ENCODE results near the gene DMD. TPM values are rescaled to one million over a fixed set of nuclear protein-coding genes. Genes with fewer than 3 reads are reported as not detected.

DMD gene
- total RNA-seq, 1 experiment from 2014 or later, result 47.2 TPM

GRCh38 chrX:31711166-31711565 lies 1500.2 kb downstream of the DMD start:
- H3K27me3 Mint-ChIP-seq (ENCODE audit: insufficient read depth, unreplicated experiment), result no peaks in the 10 kb centered on the region
- CTCF ChIA-PET, result no interaction called here
- intact Hi-C loops (cut with micrococcal nuclease; ENCODE audit: unreplicated experiment), result no loop called here

DNA sequence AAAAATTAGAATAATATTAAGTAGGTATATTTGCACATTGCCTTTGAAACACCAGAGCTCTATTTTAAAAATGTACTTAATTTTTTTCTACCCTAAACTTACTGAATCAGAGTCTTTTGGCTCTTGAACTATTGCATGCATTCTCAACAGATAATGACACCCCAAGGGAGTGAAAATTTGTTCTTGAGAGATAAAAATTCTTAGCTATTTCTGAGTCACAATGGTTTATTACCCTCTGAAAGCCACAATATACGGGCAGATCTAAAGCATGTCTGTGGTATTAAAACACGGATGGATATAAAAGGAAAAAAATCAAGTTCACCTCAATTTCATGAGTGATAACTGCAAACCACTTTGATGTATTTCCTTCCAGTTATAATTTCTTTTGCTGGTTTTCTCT lies 1503.2 kb downstream of the DMD start:
- CTCF ChIA-PET, result no interaction called here
- Histone ChIP-seq H3K36me3 (ENCODE audit: control insufficient read depth, insufficient read depth, low read length) (no peaks in the 10 kb centered on the region), H3K27me3 (replicated peaks; ENCODE audit: control insufficient read depth, insufficient read depth, low read length) (no peaks in the 10 kb centered on the region), H3K4me3 (ENCODE audit: low read depth, low read length) (no peak overlapping the region), H3K4me1 (no peaks in the 10 kb centered on the region), H3K9me3 (no peaks in the 10 kb centered on the region)
- Mint-ChIP-seq H3K36me3 (ENCODE audit: insufficient read depth, unreplicated experiment) (no peaks in the 10 kb centered on the region), H3K27ac (ENCODE audit: unreplicated experiment) (no peak overlapping the region), H3K27me3 (ENCODE audit: insufficient read depth, unreplicated experiment) (no peaks in the 10 kb centered on the region), H3K4me3 (ENCODE audit: unreplicated experiment) (no peak overlapping the region), H3K9me3 (ENCODE audit: unreplicated experiment) (no peaks in the 10 kb centered on the region), H3K4me1 (ENCODE audit: low read depth, unreplicated experiment) (peaks cover 6% of the 10 kb centered on the region)
- intact Hi-C loops (cut with micrococcal nuclease; ENCODE audit: unreplicated experiment), result no loop called here
- DNase-seq, result no peak
- BruUV-seq (replicated peaks), result no TSS peak
- POLR2A ChIA-PET, result no interaction called here
- TF ChIP-seq, protein P1, sequence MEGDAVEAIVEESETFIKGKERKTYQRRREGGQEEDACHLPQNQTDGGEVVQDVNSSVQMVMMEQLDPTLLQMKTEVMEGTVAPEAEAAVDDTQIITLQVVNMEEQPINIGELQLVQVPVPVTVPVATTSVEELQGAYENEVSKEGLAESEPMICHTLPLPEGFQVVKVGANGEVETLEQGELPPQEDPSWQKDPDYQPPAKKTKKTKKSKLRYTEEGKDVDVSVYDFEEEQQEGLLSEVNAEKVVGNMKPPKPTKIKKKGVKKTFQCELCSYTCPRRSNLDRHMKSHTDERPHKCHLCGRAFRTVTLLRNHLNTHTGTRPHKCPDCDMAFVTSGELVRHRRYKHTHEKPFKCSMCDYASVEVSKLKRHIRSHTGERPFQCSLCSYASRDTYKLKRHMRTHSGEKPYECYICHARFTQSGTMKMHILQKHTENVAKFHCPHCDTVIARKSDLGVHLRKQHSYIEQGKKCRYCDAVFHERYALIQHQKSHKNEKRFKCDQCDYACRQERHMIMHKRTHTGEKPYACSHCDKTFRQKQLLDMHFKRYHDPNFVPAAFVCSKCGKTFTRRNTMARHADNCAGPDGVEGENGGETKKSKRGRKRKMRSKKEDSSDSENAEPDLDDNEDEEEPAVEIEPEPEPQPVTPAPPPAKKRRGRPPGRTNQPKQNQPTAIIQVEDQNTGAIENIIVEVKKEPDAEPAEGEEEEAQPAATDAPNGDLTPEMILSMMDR (IDR thresholded peaks at IDR 0.05; ENCODE audit: insufficient read depth in 1 of 2, low read depth in 1 of 2, low read length in 1 of 2, severe bottlenecking in 1 of 2, unreplicated experiment in 1 of 2), result no peak

More at GRCh38 chrX:31711166-31711565, 1500.2 kb downstream of the DMD start:
- TF ChIP-seq, protein P1 (IDR thresholded peaks at IDR 0.05; ENCODE audit: insufficient read depth in 1 of 2, low read depth in 1 of 2, low read length in 1 of 2, severe bottlenecking in 1 of 2, unreplicated experiment in 1 of 2), result no peak
- no TSS peak for BruUV-seq (replicated peaks)
- no peak overlapping the region for H3K4me3 Mint-ChIP-seq (ENCODE audit: unreplicated experiment)
- Histone ChIP-seq H3K9me3 (no peaks in the 10 kb centered on the region), H3K4me1 (no peaks in the 10 kb centered on the region), H3K36me3 (ENCODE audit: control insufficient read depth, insufficient read depth, low read length) (no peaks in the 10 kb centered on the region), H3K4me3 (ENCODE audit: low read depth, low read length) (no peak overlapping the region), H3K27me3 (replicated peaks; ENCODE audit: control insufficient read depth, insufficient read depth, low read length) (no peaks in the 10 kb centered on the region)
- DNase-seq, result no peak
- no peaks in the 10 kb centered on the region for H3K9me3 Mint-ChIP-seq (ENCODE audit: unreplicated experiment)
- POLR2A ChIA-PET, result no interaction called here
- no peaks in the 10 kb centered on the region for H3K36me3 Mint-ChIP-seq (ENCODE audit: insufficient read depth, unreplicated experiment)
- no peak overlapping the region for H3K27ac Mint-ChIP-seq (ENCODE audit: unreplicated experiment)
- H3K4me1 Mint-ChIP-seq (ENCODE audit: low read depth, unreplicated experiment), result no peaks in the 10 kb centered on the region

- no peak overlapping the region for H3K4me3 Mint-ChIP-seq (ENCODE audit: unreplicated experiment)
- no peaks in the 10 kb centered on the region for H3K27me3 ChIP-seq (replicated peaks; ENCODE audit: control insufficient read depth, insufficient read depth, low read length)
- DNase-seq, result no peak
- no peak overlapping the region for H3K4me3 ChIP-seq (ENCODE audit: low read depth, low read length)
- ChIA-PET CTCF (no interaction called here), POLR2A (interaction anchor here (0.6 kb wide), 1 partner anchor 524 kb away, joined by 3 read pairs; no protein-coding TSS in a partner anchor)
- peaks cover 13% of the 10 kb centered on the region for H3K4me1 Mint-ChIP-seq (ENCODE audit: low read depth, unreplicated experiment)
- H3K36me3 Mint-ChIP-seq (ENCODE audit: insufficient read depth, unreplicated experiment), result no peaks in the 10 kb centered on the region
- no TSS peak for BruUV-seq (replicated peaks)
- no peaks in the 10 kb centered on the region for H3K9me3 ChIP-seq
- intact Hi-C loops (cut with micrococcal nuclease; ENCODE audit: unreplicated experiment), result no loop called here
- H3K36me3 ChIP-seq (ENCODE audit: control insufficient read depth, insufficient read depth, low read length), result no peaks in the 10 kb centered on the region
- no peak overlapping the region for H3K27ac Mint-ChIP-seq (ENCODE audit: unreplicated experiment)
- TF ChIP-seq, protein P1 (IDR thresholded peaks at IDR 0.05; ENCODE audit: insufficient read depth in 1 of 2, low read depth in 1 of 2, low read length in 1 of 2, severe bottlenecking in 1 of 2, unreplicated experiment in 1 of 2), result no peak
- no peaks in the 10 kb centered on the region for H3K27me3 Mint-ChIP-seq (ENCODE audit: insufficient read depth, unreplicated experiment)
- no peaks in the 10 kb centered on the region for H3K4me1 ChIP-seq
- no peaks in the 10 kb centered on the region for H3K9me3 Mint-ChIP-seq (ENCODE audit: unreplicated experiment)
These were observed 1504.9 kb downstream of the DMD start for GRCh38 chrX:31706466-31706865.

Data from Caco-2 (cell line).